Measurements from ENCODE around the gene BRWD1.
"Not testable (repeated sequence)": the region's sequence is repeated elsewhere in the genome, so short reads cannot be mapped to it uniquely, and the experiment has no call there.

The BRWD1 gene

GRCh38 chr21:39281853-39282252, 31.6 kb downstream of the BRWD1 start:
- DNase-seq (ENCODE audit: low read depth) = no peak

GRCh38 chr21:39281207-39281606, 32.2 kb downstream of the BRWD1 start:
- no peak for DNase-seq (ENCODE audit: low read depth)

DNA sequence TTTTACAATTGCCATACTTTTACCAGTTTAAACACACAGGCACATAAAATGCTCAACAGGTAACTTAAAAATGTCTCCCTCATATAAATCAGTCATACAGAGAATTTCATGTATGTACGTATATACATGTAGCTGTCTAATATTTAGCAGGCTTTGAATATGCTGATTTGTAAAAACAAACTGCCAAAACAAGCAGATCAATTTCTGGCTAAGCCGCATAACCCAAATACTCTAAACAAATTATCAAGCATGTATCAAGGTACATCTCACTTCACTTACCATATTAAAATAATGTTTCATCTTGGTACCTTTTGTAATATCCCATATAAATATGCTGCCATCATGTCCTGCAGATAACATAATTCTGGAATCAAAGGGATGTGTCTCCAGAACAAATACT, 43.8 kb downstream of the BRWD1 start:
- DNase-seq (ENCODE audit: low read depth) = no peak

- no peak for DNase-seq (ENCODE audit: low read depth)
Observed at GRCh38 chr21:39265603-39266002, 47.8 kb downstream of the BRWD1 start.

- no peak for DNase-seq (ENCODE audit: low read depth)
Observed at GRCh38 chr21:39263372-39263771, 50.1 kb downstream of the BRWD1 start.

- no peak for DNase-seq (ENCODE audit: low read depth)
Observed at GRCh38 chr21:39258207-39258606, 55.2 kb downstream of the BRWD1 start.

GRCh38 chr21:39251326-39251725, 62.1 kb downstream of the BRWD1 start:
- DNase-seq (ENCODE audit: low read depth) = no peak

DNA sequence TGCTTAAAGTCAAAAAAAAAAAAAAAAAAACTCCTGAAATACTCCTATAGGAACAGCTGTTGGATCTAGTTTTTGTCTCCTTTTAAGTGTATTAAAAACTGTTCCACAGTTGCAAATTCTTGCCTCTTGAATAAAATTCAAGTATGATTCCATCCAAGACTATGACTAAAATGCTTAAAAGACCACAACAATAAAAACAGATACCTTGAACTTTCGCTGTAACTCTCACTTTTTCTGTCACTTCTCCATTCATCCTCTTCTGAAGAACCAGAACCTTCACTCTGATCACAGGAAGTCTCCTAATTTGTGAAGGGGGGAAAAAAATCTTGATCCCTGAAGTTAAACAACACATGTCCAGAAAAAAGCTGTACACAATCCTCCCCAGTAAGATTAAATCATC, 75.2 kb downstream of the BRWD1 start:
- no peak for DNase-seq (ENCODE audit: low read depth)

DNA sequence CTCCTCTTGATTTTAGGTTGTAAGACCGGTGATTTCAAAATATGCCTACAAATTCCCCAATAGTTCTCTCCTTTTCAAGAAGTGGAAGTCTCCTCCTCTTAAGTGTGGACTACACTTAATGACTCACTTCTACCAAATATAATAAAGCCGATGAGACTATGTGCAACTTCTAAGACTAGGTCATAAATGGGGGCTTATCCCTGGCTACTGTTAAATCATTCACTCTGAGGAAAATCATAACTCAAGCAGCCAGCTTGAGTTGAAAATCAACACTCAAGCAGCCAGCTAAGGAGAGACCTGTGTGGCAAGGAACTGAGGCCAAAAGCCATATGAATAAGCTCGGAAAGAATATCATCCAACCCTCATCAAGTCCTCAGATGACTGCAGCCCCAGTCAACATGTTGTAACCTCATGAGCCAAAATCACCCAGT, 80.6 kb downstream of the BRWD1 start:
- no peak for DNase-seq (ENCODE audit: low read depth)

DNA sequence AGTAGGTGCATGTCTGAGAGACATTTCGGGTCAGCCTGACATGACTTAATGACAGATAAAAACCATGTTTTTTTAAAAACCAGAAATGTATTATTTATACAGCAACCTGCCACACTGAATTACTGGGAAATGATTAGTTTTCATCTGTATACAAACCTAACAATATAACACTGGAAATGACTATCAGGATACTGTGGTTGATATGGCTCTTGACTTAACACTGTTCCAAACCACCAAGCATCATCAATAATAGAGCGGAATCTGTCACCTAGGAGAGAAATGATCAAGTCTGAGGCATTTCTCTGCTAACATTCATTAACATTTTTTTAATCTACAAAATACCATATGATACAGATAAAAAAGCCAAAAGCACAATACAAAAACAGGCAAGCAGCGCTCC, 88.5 kb downstream of the BRWD1 start:
- no peak for DNase-seq (ENCODE audit: low read depth)

DNA sequence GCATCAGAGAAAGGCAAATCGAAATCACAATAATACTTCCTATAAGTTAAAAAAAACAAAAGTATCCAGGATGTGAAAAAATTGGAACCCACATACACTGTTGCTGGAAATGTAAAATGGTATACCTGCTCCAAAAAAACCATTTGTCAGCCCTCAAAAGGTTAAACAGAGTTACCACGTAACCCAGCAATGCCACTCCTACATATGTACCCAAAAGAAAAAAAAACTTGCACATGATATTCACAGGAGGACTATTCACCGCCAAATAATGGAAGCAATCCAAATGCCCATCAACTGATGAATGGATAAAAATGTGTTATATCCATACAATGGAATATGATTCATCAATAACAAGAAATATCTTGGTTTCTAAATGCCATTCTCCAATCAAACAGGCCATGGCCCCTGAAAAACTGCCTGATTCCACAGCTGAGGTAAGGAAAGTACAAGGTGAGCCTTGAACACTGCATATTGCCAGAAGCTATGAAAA, 91.4 kb downstream of the BRWD1 start:
- DNase-seq (ENCODE audit: low read depth) = no peak

GRCh38 chr21:39221282-39221996, 92.0 kb downstream of the BRWD1 start:
- no peak for DNase-seq (ENCODE audit: low read depth)

DNA sequence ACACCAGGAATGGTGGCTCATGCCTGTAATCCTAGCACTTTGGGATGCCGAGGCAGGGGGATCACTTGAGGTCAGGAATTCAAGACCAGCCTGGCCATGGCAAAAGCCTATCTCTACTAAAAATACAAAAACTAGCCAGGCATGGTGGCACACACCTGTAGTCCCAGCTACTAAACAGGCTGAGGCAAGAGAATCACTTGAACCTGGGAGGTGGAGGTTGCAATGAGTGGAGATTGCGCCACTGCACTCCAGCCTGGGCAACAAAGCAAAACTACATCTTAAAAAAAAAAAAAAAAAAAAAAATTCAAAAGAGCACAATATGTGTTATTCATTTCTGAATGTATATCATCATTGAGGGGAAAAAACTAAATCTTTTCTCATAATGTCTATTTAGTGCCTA, 92.6 kb downstream of the BRWD1 start:
- not testable (repeated sequence) for DNase-seq (ENCODE audit: low read depth)

- no peak for DNase-seq (ENCODE audit: low read depth)
Observed at GRCh38 chr21:39220150-39220549, 93.3 kb downstream of the BRWD1 start.

DNA sequence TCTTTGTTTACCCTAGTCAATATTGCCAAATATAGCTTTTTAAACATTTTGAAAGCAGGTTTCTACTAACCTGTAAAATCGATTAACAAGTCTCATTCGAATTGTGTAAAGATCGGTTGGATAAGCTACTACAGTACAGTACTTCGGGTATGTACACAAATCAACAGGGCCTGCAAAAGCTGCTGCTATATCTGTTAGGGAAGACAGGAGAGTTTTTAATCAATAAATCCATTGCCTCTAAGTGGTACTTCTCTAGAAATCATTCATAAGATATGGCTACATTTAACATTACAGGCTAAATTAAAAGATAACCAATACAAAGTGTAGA, 95.4 kb downstream of the BRWD1 start:
- DNase-seq (ENCODE audit: low read depth) = no peak

- no peak for DNase-seq (ENCODE audit: low read depth)
Observed at GRCh38 chr21:39217356-39218081, 95.9 kb downstream of the BRWD1 start.

DNA sequence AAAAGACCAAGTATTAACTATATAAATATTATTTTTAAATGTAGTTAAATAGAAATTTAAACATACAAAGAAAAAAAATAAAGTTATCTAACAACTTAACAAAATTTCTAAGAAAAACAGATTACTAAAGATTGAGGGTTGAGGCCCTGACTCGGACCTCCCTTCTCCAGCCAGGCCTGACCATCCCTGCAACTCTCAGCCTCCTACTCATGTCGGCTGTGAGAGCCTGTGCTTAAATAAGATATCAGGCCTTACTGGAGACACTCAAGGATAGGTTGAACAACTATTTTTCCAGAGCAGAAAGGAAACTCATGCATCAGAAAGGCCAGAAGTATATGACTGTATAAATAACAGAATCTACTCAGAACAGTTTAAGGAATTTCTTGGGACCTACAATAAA, 97.1 kb downstream of the BRWD1 start:
- no peak for DNase-seq (ENCODE audit: low read depth)

DNA sequence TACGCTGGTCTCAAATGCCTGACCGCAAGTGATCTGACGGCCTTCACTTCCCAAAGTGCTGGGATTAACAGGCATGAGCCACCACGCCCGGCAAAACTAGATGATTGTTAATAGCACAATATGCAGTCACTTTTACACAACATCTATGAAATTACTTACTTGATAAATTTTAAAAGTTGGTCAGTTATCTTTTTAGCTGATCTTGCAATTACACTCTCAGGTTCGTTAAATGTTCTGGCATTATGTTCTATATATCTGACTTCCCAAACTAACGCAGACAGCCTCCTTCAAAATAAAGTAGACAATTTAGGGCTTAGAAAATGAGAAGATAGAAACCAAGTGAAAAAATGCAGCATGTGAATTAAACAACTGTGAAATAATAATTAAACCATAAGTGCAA, 98.4 kb downstream of the BRWD1 start:
- DNase-seq (ENCODE audit: low read depth) = no peak

DNA sequence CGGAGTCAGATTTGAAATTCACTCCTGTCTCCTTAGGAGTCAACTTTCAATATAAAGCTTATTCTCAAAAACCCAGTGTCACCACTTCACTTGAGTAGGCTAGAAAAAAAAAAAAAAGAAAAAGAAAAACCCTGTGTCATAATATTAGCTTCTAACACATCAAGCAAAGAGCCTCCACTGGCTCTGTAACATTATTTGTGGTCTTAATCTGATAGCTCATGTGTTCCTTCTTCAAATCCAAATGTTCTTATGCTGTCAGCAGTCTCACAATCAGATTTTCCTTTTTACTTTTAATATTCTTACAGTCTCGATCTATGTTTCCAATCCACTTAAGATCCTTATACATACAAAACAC, 104.1 kb downstream of the BRWD1 start:
- DNase-seq (ENCODE audit: low read depth) = no peak

DNA sequence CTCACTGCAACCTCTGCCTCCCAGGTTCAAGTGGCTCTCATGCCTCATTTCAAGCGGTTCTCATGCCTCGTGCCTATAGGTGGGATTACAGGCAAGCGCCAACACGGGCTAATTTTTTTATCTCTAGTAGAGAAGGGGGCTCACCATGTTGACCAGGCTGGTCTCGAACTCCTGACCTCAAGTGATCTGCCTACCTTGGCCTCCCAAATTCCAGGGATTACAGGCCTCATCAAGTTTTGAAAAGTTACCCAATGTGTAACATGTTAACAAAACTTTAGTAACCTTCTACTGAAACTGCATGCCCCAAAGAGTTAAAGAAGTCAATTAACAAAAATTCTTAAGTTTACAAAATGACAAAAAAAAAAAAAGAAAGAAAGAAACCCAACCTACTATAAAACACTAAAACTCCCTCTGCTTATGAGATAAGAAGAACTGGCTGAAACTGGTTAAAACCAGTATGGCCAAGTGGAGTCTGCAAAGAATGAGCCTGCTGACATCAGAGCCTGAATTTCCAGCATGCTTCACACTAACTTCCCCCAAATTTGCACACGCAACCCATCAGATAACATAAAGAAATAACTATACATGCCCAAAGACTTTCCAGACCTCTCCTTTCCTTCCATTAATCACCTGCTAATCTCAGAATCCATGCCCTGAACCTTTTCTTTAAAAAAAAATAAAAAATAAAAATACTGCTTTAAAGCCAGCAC, 104.7 kb downstream of the BRWD1 start:
- DNase-seq (ENCODE audit: low read depth) = no peak

DNA sequence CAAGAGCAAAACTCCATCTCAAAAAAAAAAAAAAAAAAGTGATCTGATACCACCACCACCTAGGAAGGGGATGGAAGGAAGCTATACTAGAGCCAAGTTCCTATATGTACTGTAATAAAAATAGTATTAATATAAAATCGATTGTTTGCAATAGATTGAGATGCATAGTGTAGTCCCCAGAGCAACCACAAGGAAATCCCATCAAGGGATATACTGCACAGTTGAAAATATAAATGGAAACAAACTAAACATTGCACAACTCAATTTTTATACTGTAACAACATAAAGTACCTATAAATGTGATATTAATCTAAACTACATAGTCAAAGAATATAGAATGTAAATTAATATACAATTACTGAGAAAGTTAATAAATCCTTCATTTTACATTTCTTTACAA, 109.3 kb downstream of the BRWD1 start:
- no peak for DNase-seq (ENCODE audit: low read depth)

- no peak for DNase-seq (ENCODE audit: low read depth)
Observed at GRCh38 chr21:39198800-39199199, 114.6 kb downstream of the BRWD1 start.

Data from stimulated activated CD8-positive, alpha-beta memory T cell treated with anti-CD3 and anti-CD28 coated beads, Interleukin-15, amount 100 ng/mL, for 1 hour (primary cell).